ENCODE results near the gene MACROH2A2. TPM values are rescaled to one million over a fixed set of nuclear protein-coding genes. Genes with fewer than 3 reads are reported as not detected.

Gene MACROH2A2
- total and polyA plus RNA-seq, 2 of the 8 experiments (the other 6 are each of a cell fraction or from before 2014, with no cell fraction given): 7.9 to 9.3 TPM

DNA sequence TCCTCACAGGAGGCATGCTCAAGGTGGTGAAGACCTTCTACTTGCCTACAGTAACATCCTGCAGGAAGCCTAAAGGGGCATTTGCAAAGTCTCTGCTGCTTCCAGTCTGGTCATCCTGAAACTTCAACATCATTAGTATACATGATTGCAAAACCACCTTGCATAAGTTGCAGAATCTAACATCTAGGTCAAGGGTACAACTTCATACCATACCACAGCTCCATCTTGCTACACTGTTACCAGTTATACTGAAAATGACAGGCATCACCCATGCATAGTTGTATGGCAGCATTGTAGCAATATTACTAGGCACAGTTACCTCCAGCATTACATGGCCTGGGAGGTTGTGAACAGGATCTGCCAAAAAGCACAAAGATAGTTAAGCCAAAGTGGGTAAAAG lies 13.7 kb upstream of the MACROH2A2 start (continued):
- TF ChIP-seq SP1 (IDR thresholded peaks at IDR 0.05; ENCODE audit: low read depth, low read length): no peak
- TF ChIP-seq CHD1 (IDR thresholded peaks at IDR 0.05; ENCODE audit: low read depth, low read length): no peak
